Measurements from ENCODE around the gene AP5S1. TPM values are rescaled to one million over a fixed set of nuclear protein-coding genes. Genes with fewer than 3 reads are reported as not detected.

Gene AP5S1
- total and polyA plus RNA-seq, 2 of the 13 experiments (the other 11 are each of a cell fraction or from before 2014, with no cell fraction given), result 7.9 to 23.2 TPM

GRCh38 chr20:3846740-3847428, 26.5 kb downstream of the AP5S1 start, which contains the start of gene MAVS (continued):
- 0 out of 2 replicates have a peak, but pooled peaks have one; percentile 9 for TF ChIP-seq ZNF232 (CRISPR knock-in tag; IDR thresholded peaks at IDR 0.05; ENCODE audit: borderline replicate concordance)
- TF ChIP-seq HCFC1 (IDR thresholded peaks at IDR 0.05; ENCODE audit: low read depth, low read length), result no peak
- TF ChIP-seq YY1 (IDR thresholded peaks at IDR 0.05; ENCODE audit: insufficient read depth, insufficient replicate concordance, low read depth, low read length), result peak; percentile 86
- TF ChIP-seq MED8 (CRISPR knock-in tag; IDR thresholded peaks at IDR 0.05; ENCODE audit: insufficient replicate concordance), result no peak
- peak; percentile 80 for TF ChIP-seq ZNF142 (CRISPR knock-in tag; IDR thresholded peaks at IDR 0.05)
- peak; percentile 89 for TF ChIP-seq ZNF333 (CRISPR knock-in tag; IDR thresholded peaks at IDR 0.05; ENCODE audit: borderline replicate concordance)
- peak; percentile 92 for TF ChIP-seq SAFB2 (CRISPR knock-in tag; IDR thresholded peaks at IDR 0.05; ENCODE audit: borderline replicate concordance, low read depth)
- no peak; the same call in 1 of the 2 replicates for TF ChIP-seq PAX8 (CRISPR knock-in tag; IDR thresholded peaks at IDR 0.05; ENCODE audit: borderline replicate concordance)
- TF ChIP-seq EZH2 (conservative IDR thresholded peaks at IDR 0.05; ENCODE audit: low read depth, low read length), result no peak
- TF ChIP-seq ATF2 (CRISPR knock-in tag; IDR thresholded peaks at IDR 0.05), result no peak; the same call in 1 of the 2 replicates
- no peak for TF ChIP-seq RAD51 (IDR thresholded peaks at IDR 0.05; ENCODE audit: borderline replicate concordance)
- peak; percentile 96 for TF ChIP-seq ZNF749 (CRISPR knock-in tag; IDR thresholded peaks at IDR 0.05; ENCODE audit: borderline replicate concordance)
- TF ChIP-seq ZNF691 (CRISPR knock-in tag; IDR thresholded peaks at IDR 0.05; ENCODE audit: borderline replicate concordance, low read depth), result no peak
- peak; percentile 95; the same call in 1 of the 2 replicates for TF ChIP-seq NFKB2 (CRISPR knock-in tag; IDR thresholded peaks at IDR 0.05; ENCODE audit: borderline replicate concordance)
- peak; percentile 95 for TF ChIP-seq YEATS4 (CRISPR knock-in tag; IDR thresholded peaks at IDR 0.05; ENCODE audit: borderline replicate concordance)
- peak; percentile 40 for TF ChIP-seq ESRRA (CRISPR knock-in tag; IDR thresholded peaks at IDR 0.05; ENCODE audit: low read depth)
- peak; percentile 85 for TF ChIP-seq PHF5A (CRISPR knock-in tag; IDR thresholded peaks at IDR 0.05; ENCODE audit: low read depth, unreplicated experiment)
- peak; percentile 97 for TF ChIP-seq ZBTB7A (CRISPR knock-in tag; IDR thresholded peaks at IDR 0.05)
- no peak for TF ChIP-seq FOXP1 (IDR thresholded peaks at IDR 0.05)
- no peak; the same call in 1 of the 2 replicates for TF ChIP-seq FOXP1 (CRISPR knock-in tag; IDR thresholded peaks at IDR 0.05)
- TF ChIP-seq SNAI1 (CRISPR knock-in tag; IDR thresholded peaks at IDR 0.05; ENCODE audit: borderline replicate concordance), result peak; percentile 96
- peak; percentile 75; the same call in 1 of the 2 replicates for TF ChIP-seq ZNF564 (CRISPR knock-in tag; IDR thresholded peaks at IDR 0.05)
- no peak; the same call in 1 of the 2 replicates for TF ChIP-seq ZNF713 (CRISPR knock-in tag; IDR thresholded peaks at IDR 0.05)

All from HepG2 (cell line).